Adrenal gland (tissue), 12 donors: Measurements from ENCODE around the gene TP73. TPM values are rescaled to one million over a fixed set of nuclear protein-coding genes. Genes with fewer than 3 reads are reported as not detected.

ENCODE experiments used
- DNase-seq, 7 donors: peaks; one replicate each; pipeline ENCODE4 v3.0.0-alpha.2; 2019 to 2020
- H3K27ac ChIP-seq, 5 donors: fragments of 200-600 bp; sonication (generic) in 4 of 5; 1 replicate in 3 of 5; 2 replicates in 2 of 5; pipeline versions ENCODE4 v1.5.1 to v1.8.0; 2016 to 2020; ENCODE audit warnings: mild to moderate bottlenecking in 1 of 5
- H3K27me3 ChIP-seq: fragments of 200-600 bp; 2 replicates; pipeline ENCODE4 v1.8.0; 2021
- H3K36me3 ChIP-seq, 2 donors: fragments of 200-600 bp; replicated peaks in 1 of 2; 1 replicate in 1 of 2; 2 replicates in 1 of 2; pipeline versions ENCODE4 v1.5.1 to v1.8.0; 2018 to 2022
- H3K4me1 ChIP-seq, 2 donors: fragments of 200-600 bp; replicated peaks in 1 of 2; 1 replicate in 1 of 2; 2 replicates in 1 of 2; pipeline versions ENCODE4 v1.5.1 to v1.8.0; 2018 to 2021
- H3K4me3 ChIP-seq, 4 donors: fragments of 200-600 bp; sonication (generic) in 3 of 4; one replicate each; pipeline ENCODE4 v1.5.1; 2016 to 2018
- H3K9me3 ChIP-seq, 3 donors: fragments of 200-600 bp; sonication (generic) in 1 of 3; replicated peaks in 1 of 3; 1 replicate in 2 of 3; 2 replicates in 1 of 3; pipeline versions ENCODE4 v1.5.1 to v1.8.0; 2016 to 2021
- POLR2A ChIP-seq, 2 donors: fragments of 450-650 bp; IDR thresholded peaks; one replicate each; pipeline ENCODE4 v1.6.1; 2017; ENCODE audit warnings: antibody characterized with exemption in 2 of 2, mild to moderate bottlenecking in 2 of 2, moderate library complexity in 1 of 2
- WGBS, 4 donors: extraction: QIAGEN DNeasy Blood & Tissue Kit in 2 of 4; methylation state at CpG; one replicate each; pipeline versions ENCODE4 v1.1.5 to v1.1.7; 2013 to 2017; 5-methylcytosine and 5-hydroxymethylcytosine counted together
- intact Hi-C, 2 donors: fragments of 100-400 bp; cut with DNase I; formaldehyde crosslinking; loops; one replicate each; pipeline versions ENCODE4 v1.14.1 to v1.15.0; 2022 to 2023
- polyA plus RNA-seq, 3 donors: library from polyadenylated mRNA; stranded (reverse); fragments of 200-250 nt in 2 of 3; fragments of 350-450 nt in 1 of 3; fragmentation: Illumina TruSeq in 1 of 3; extraction: RNeasy Lipid Tissue Mini Kit (QIAGEN cat#74804) in 1 of 3; gene quantifications; one replicate each; pipeline ENCODE4 v1.2.3, GENCODE V29; 2013 to 2014
- total RNA-seq, 9 donors: library from RNA; depleted of rRNA in 4 of 9; stranded (reverse); fragments of >200 nt in 4 of 9; fragments of 120-200 nt in 1 of 9; fragmentation: NEBNext Ultra II Directional in 1 of 9; extraction: Animal tissue kit (Norgen Biotek cat#: 25700) in 1 of 9; gene quantifications; one replicate each; pipeline versions ENCODE4 v1.1.0 to v1.2.4, GENCODE V29; 2013 to 2023
- TF ChIP-seq, protein P1 (sequence below), 6 experiments: fragments of 450-650 bp in 4 of 6; fragments of 200-600 bp in 2 of 6; sonication (generic) in 1 of 6; IDR thresholded peaks; 1 replicate in 5 of 6; 2 replicates in 1 of 6; pipeline versions ENCODE4 v1.5.1 to v1.8.0; 2016 to 2021; ENCODE audit warnings: antibody characterized with exemption in 6 of 6, mild to moderate bottlenecking in 2 of 6, moderate library complexity in 1 of 6
- donor health status: healthy with polysubstance abuse.
- donor health status: Bipolar disorder and iron deficiency.
- donor health status: DM: yes; HTN: yes; CAD: no.
- donor health status: DM: no; HTN: no; CAD: no.
- donor health status: DM: no; HTN: no; CAD: no.
- donor health status: DM: yes; HTN: yes; CAD: no.

The TP73 gene
- total and polyA plus RNA-seq, 12 donors, result 0.03 to 0.22 (median 0.14) TPM; not detected in 6

DNA sequence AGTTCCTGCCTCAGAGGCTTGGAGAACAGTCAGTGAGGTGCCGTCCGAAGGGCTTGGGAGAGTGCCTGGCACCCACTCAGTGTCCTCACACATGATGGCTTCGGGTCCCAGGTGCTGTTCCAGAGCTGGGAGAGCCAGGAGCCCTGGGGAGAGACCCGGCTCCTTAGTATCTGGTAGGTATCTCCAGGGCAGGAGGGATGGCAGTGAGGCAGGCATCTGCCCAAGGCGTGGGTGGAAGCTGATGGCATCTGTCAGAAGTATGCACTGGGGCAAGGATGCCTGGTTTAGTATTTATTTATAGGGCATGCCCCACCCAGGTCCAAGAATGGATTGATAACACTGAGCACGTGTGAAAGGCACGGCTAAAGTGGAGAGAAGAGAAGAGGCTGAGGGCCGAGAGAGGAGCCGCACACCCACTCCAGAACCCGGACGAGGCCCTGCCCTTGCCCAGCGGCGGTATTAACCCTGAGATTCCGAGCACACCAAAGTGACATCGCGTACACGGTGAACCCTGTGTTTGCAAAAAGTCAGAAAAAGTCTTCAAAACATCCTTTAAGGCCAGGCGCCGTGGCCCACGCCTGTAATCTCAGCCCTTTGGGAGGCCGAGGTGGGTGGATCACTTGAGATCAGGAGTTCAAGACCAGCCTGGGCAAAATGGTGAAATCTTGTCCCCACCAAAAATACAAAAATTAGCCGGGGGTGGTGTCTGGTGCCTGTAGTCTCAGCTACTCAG, 2.4 kb downstream of the TP73 start:
- Histone ChIP-seq H3K36me3 (no peaks in the 10 kb centered on the region), H3K9me3 (no peaks in the 10 kb centered on the region), H3K4me3 (no peak overlapping the region), H3K27me3 (peaks cover 38% of the 10 kb centered on the region), H3K4me1 (peaks cover 0 to 24% of the 10 kb centered on the region in 2 donors), H3K27ac (no peak overlapping the region)
- TF ChIP-seq POLR2A (IDR thresholded peaks at IDR 0.05), result no peak
- TF ChIP-seq, protein P1, sequence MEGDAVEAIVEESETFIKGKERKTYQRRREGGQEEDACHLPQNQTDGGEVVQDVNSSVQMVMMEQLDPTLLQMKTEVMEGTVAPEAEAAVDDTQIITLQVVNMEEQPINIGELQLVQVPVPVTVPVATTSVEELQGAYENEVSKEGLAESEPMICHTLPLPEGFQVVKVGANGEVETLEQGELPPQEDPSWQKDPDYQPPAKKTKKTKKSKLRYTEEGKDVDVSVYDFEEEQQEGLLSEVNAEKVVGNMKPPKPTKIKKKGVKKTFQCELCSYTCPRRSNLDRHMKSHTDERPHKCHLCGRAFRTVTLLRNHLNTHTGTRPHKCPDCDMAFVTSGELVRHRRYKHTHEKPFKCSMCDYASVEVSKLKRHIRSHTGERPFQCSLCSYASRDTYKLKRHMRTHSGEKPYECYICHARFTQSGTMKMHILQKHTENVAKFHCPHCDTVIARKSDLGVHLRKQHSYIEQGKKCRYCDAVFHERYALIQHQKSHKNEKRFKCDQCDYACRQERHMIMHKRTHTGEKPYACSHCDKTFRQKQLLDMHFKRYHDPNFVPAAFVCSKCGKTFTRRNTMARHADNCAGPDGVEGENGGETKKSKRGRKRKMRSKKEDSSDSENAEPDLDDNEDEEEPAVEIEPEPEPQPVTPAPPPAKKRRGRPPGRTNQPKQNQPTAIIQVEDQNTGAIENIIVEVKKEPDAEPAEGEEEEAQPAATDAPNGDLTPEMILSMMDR (IDR thresholded peaks at IDR 0.05), result no peak
- intact Hi-C loops, result no loop called here
- WGBS, 4 donors, result 88 to 92% (median 91%) methylated on average over 22 of the region's 22 CpGs
- no peak for DNase-seq

DNA sequence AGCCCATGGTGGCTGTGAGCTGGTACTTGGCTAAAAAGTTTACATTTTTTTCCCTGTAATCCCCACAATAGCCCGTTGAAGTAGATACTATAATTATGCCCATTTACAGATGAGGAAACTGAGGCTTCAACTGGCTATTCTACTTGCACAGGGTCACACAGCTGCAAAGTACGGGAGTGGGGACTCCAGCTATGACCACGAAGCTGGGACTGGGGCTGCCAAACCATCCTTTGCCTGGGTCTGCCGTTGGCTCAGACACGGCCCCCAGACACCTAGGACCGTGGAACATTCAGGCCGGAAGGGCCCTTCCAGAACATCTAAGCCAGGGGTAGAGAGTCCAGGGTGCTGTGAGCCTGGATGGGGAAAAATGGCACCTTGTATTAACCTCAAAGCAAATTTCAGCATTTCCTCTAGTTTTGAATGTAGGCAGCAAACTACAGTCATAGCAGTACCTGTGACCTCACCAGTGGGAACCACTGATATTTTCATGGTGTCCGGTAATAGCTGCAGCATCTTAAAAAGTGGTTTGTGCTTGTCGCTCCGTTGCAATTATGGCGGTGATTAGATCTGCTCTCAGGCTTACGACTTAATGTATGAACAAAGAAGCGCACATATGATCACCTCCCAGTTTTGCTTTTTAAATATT, 4.3 kb downstream of the TP73 start:
- no peak overlapping the region for H3K27ac ChIP-seq
- peaks cover 0 to 11% of the 10 kb centered on the region in 2 donors for H3K4me1 ChIP-seq
- TF ChIP-seq, protein P1 (IDR thresholded peaks at IDR 0.05), result no peak
- TF ChIP-seq POLR2A (IDR thresholded peaks at IDR 0.05), result no peak
- no peak overlapping the region for H3K4me3 ChIP-seq
- 80 to 90% (median 86%) methylated on average over 11 to 13 of the region's 13 CpGs for WGBS, 4 donors
- H3K9me3 ChIP-seq, result no peaks in the 10 kb centered on the region
- DNase-seq, result no peak
- no peaks in the 10 kb centered on the region for H3K36me3 ChIP-seq
- intact Hi-C loops, result no loop called here
- peaks cover 25% of the 10 kb centered on the region for H3K27me3 ChIP-seq

DNA sequence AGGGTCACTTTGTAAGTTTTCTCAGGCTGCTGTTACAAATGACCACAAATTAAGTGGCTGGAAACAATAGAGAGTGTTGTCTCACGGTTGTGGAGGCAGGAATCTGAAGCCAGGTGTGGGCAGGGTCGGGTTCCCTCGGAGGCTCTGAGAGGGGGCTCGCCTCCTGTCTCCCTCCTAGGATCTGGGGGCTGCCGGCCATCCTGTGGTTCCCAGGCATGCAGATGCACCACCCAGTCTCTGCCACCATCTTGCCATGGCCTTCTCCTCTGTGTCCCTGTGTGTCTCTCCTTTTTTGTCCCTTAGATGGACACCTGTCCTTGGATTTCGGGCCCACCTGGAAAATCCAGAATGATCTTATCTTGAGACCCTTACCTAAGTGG, 4.8 kb downstream of the TP73 start:
- Histone ChIP-seq H3K27me3 (peaks cover 19% of the 10 kb centered on the region), H3K4me3 (no peak overlapping the region), H3K9me3 (no peaks in the 10 kb centered on the region), H3K4me1 (peaks cover 0 to 6% of the 10 kb centered on the region in 2 donors), H3K36me3 (no peaks in the 10 kb centered on the region), H3K27ac (no peak overlapping the region)
- WGBS, 4 donors, result 74 to 83% (median 80%) methylated on average over 5 to 6 of the region's 6 CpGs
- DNase-seq, result no peak
- no peak for TF ChIP-seq POLR2A (IDR thresholded peaks at IDR 0.05)
- TF ChIP-seq, protein P1 (IDR thresholded peaks at IDR 0.05), result no peak
- intact Hi-C loops, result no loop called here

DNA sequence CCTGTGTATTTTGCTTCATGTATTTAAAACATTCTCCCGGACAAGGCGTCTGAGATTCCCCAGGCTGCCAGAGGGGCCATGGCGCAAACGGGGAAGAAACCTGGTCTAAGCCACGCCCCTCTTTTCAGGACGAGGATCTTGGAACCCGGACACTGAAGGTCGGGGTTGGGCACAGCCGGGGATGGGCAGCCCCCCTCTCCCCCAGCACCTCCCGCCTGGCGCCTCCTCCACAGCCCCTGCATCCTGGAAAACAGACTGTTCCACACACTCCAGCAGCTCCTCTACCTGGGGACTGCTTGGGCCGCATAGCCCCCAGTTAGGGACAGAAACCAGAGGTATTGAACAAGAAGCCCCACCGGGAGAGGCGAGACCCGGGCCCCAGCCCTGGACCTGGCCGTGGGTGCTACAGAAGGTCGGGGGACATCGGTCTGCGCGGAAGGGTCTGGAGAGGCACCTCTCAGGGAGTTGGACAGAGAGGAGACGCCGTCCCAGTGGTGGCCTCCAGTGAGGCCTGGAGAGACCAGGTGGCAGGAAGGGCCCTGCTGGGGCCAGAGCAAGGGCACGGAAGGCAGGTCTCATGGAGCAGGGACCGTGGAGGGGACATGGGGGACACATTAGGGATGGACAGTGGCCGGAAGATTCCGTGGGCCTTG, 5.4 kb downstream of the TP73 start:
- Histone ChIP-seq H3K9me3 (no peaks in the 10 kb centered on the region), H3K36me3 (no peaks in the 10 kb centered on the region), H3K27ac (no peak overlapping the region), H3K4me1 (peaks cover 0 to 2% of the 10 kb centered on the region in 2 donors), H3K27me3 (peaks cover 13% of the 10 kb centered on the region), H3K4me3 (no peak overlapping the region)
- no peak for TF ChIP-seq POLR2A (IDR thresholded peaks at IDR 0.05)
- TF ChIP-seq, protein P1 (IDR thresholded peaks at IDR 0.05), result no peak
- intact Hi-C loops, result no loop called here
- 78 to 84% (median 81%) methylated on average over 20 to 26 of the region's 26 CpGs for WGBS, 4 donors
- no peak for DNase-seq
